GM10266 (cell line): ENCODE results near the gene PRICKLE1.

Experiments
- DNase-seq: peaks from one replicate; pipeline ENCODE4 v3.0.0; 2012; ENCODE audit errors: extremely low spot score
- TF ChIP-seq, protein P1 (sequence below): IDR thresholded peaks from 2 replicates; pipeline ENCODE4 v1.5.1; 2012; ENCODE audit warnings: mild to moderate bottlenecking, low read depth; ENCODE audit not compliant: control insufficient read depth, insufficient read depth; ENCODE audit errors: missing control alignments

Gene PRICKLE1

DNA sequence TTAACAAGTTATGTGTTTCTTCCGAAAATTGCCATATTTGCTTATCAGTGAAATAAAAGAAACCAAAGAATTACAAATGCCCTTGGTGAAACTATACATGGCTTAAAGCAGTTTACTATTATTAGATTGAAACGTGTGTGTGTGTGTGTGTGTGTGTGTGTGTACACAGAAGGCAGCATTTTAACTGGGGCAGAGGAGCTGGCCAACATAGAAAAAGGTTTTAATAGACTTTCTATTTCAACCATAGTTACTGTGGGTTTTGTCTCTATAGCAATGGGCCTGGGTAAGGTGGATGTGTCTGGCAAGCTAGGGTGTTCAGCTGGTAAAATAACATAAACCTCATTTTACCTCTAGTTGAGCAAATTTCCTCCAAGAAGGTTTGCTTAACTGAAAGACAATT lies 6.5 kb downstream of the PRICKLE1 start:
- TF ChIP-seq, protein P1, sequence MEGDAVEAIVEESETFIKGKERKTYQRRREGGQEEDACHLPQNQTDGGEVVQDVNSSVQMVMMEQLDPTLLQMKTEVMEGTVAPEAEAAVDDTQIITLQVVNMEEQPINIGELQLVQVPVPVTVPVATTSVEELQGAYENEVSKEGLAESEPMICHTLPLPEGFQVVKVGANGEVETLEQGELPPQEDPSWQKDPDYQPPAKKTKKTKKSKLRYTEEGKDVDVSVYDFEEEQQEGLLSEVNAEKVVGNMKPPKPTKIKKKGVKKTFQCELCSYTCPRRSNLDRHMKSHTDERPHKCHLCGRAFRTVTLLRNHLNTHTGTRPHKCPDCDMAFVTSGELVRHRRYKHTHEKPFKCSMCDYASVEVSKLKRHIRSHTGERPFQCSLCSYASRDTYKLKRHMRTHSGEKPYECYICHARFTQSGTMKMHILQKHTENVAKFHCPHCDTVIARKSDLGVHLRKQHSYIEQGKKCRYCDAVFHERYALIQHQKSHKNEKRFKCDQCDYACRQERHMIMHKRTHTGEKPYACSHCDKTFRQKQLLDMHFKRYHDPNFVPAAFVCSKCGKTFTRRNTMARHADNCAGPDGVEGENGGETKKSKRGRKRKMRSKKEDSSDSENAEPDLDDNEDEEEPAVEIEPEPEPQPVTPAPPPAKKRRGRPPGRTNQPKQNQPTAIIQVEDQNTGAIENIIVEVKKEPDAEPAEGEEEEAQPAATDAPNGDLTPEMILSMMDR = no peak
- DNase-seq = no peak

DNA sequence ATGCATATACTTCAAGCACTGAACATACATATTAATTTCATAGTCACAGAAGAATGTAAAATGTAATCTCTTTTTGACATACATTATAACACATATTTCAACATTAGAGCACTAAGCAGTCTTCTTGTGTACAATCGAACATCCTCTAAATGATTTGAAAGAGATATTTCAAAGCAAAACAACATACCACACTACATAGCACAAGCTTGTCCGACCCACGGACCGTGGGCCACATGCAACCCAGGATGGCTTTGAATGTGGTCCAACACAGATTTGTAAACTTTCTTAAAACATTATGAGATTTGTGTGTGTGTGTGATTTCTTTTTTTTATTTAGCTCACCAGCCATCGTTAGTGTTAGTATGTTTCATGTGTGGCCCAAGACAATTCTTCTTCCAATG lies 7.0 kb downstream of the PRICKLE1 start:
- TF ChIP-seq, protein P1 = no peak
- no peak for DNase-seq

DNA sequence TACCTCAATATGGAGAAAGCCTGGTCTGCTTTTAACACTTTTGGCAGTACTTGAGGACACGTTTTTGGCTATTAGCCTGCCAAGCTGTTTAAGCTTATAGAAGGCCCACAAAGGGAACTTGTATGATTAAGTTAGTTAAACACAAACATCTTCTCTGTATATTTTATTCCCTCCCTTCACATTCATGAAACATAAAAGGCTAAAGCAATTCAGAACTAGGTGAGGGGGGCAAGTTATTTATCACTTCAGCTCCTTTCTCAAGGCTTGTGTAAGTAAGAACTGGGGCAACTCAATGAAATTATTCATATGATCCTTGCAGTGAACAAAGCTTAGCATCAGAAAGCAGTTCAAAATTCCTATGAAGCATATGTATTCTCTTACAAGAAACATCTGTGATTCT lies 7.5 kb downstream of the PRICKLE1 start:
- TF ChIP-seq, protein P1 = no peak
- DNase-seq = no peak

DNA sequence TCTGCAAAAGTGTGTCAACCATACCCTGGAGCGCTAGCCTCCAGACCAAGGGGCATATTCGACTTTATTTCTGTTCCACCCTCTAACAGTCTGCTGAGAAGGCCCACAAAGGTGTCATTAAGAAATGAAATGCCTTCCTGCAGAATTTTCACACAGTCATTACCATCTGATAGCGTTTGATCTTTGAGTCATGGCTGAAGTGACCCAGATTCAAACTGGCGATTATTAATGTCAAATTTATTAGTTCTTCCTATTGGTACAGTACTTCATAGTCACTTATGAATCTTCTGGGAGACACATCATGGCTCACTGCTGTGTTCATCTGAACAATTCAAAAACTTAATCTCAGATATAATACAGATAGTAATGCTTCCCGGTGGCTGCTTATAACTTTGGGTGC lies 13.2 kb downstream of the PRICKLE1 start:
- no peak for DNase-seq
- TF ChIP-seq, protein P1 = no peak

DNA sequence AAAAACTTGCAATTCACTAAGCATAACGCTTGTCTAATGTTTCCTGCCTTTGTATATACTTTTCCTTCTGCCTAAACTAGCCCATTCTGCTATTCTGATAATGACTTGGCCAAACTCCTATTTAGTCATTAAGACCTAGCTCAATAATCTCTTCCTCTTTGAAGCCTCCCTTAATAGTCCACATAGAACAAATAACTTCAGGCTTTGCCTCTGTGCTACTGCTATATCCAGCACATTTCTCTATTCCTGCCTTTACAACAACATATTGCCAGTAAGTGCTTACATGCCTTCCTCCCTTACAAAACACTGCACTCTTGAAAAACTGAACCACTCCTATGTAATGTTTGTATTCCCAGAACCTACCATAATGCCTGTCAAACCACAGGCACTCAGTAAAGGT lies 13.8 kb downstream of the PRICKLE1 start:
- no peak for DNase-seq
- TF ChIP-seq, protein P1 = no peak

DNA sequence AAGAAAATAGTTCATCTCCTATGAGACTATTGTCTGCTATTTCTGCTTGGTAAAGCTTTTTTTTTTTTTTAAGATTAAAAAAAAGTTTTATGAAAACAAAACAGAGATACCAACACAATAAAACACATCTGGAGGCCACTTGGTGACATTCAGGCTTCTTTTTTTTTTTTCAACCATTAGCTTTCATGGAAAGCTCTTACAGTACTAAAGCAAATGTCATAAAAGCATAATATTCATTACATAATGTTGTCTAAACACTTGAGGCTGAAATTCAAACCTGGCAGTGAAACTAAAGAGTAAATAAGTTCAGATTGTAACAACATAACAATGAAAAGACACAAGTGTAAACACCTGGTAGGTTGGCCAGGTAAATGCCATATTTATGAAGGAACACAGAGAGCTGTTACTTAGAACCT lies 14.7 kb downstream of the PRICKLE1 start:
- TF ChIP-seq, protein P1 = no peak
- DNase-seq = no peak

DNA sequence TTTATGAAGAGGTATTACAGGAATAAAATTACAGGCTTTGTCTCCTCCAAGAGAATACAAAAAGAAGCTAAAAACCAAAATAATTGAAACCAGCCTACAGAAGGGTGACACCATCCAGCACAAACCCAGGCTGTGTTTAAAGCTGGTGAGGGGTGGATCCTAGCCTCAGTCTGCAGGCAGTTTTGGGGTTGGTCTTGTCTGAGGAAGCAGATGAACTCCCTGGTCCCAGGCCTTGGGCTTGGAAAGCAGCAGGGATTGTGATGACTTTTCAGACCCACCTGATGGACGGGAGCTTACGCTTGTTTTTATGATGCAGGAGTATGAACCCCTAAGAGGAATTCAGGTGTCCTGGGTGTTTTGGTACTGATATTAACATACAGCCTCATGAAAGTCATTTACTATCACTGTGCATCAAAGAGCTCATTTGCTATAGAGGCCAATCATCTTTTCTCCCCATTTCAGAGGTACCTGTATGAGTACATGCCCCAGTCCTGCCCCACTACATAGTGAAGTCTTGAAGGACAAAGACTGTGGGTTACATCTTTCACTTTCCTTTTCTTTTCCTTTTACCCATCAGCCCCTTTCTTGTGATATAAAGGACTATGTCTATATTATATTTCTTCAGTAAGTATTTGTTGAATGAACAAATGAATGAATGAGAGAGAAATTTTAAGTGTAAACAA lies 18.1 kb downstream of the PRICKLE1 start:
- TF ChIP-seq, protein P1 = no peak
- DNase-seq = no peak
